Smooth muscle cell (in vitro differentiated cells): ENCODE measurements around the gene ZNF521. TPM values are rescaled to one million over a fixed set of nuclear protein-coding genes. Genes with fewer than 3 reads are reported as not detected.

Experiments
- DNase-seq: peaks from one replicate; lab custom pipeline; 2025; ENCODE audit not compliant: unreplicated experiment; lab: John Stamatoyannopoulos, UW
- H2AFZ ChIP-seq: fragments of 200-600 bp; sonication (generic); 2 replicates; pipeline ENCODE4 v1.6.0; 2016; ENCODE audit warnings: antibody characterized with exemption, low read depth, mild to moderate bottlenecking
- H3F3A ChIP-seq: fragments of 200-600 bp; sonication (generic); 2 replicates; pipeline ENCODE4 v1.6.0; 2017; ENCODE audit warnings: antibody characterized with exemption, low read depth
- H3K27ac ChIP-seq: fragments of 200-600 bp; sonication (generic); 2 replicates; pipeline ENCODE4 v1.5.1; 2016; ENCODE audit warnings: low read depth, mild to moderate bottlenecking
- H3K27me3 ChIP-seq: fragments of 200-600 bp; sonication (generic); 2 replicates; pipeline ENCODE4 v1.6.1; 2016; ENCODE audit warnings: low read depth, mild to moderate bottlenecking
- H3K36me3 ChIP-seq: fragments of 200-600 bp; sonication (generic); 2 replicates; pipeline ENCODE4 v1.5.1; 2016; ENCODE audit warnings: low read depth
- H3K4me1 ChIP-seq: fragments of 200-600 bp; sonication (generic); 2 replicates; pipeline ENCODE4 v1.5.1; 2016; ENCODE audit warnings: low read depth
- H3K4me2 ChIP-seq: fragments of 200-600 bp; sonication (generic); 2 replicates; pipeline ENCODE4 v1.6.0; 2016; ENCODE audit warnings: mild to moderate bottlenecking
- H3K4me3 ChIP-seq: fragments of 200-600 bp; sonication (generic); 2 replicates; pipeline ENCODE4 v1.5.1; 2016; ENCODE audit warnings: mild to moderate bottlenecking
- H3K79me2 ChIP-seq: fragments of 200-600 bp; sonication (generic); 2 replicates; pipeline ENCODE4 v1.6.0; 2016; ENCODE audit warnings: low read depth, mild to moderate bottlenecking
- H3K9ac ChIP-seq: fragments of 200-600 bp; sonication (generic); 2 replicates; pipeline ENCODE4 v1.6.0; 2016; ENCODE audit warnings: low read depth
- H3K9me3 ChIP-seq: fragments of 200-600 bp; sonication (generic); replicated peaks from 2 replicates; pipeline ENCODE4 v1.5.1; 2016; ENCODE audit warnings: low read depth
- H4K20me1 ChIP-seq: fragments of 200-600 bp; sonication (generic); 2 replicates; pipeline ENCODE4 v1.6.0; 2016; ENCODE audit warnings: low read depth
- CTCF ChIP-seq: fragments of 200-600 bp; sonication (generic); IDR thresholded peaks from 2 replicates; pipeline ENCODE4 v1.5.1; 2017; ENCODE audit warnings: borderline replicate concordance, mild to moderate bottlenecking, antibody characterized with exemption; ENCODE audit not compliant: insufficient read depth, poor library complexity, severe bottlenecking
- WGBS: methylation state at CpG from one replicate; pipeline ENCODE4 v1.1.7; 2016; ENCODE audit warnings: low lambda C conversion rate; 5-methylcytosine and 5-hydroxymethylcytosine counted together
- polyA plus RNA-seq: library from polyadenylated mRNA; unstranded; fragments of >200 nt; fragmentation: Nextera tagmentation; extraction: Ambion mirVana; gene quantifications from 2 replicates; pipeline ENCODE4 v1.2.1, GENCODE V29; 2016
- total RNA-seq: library from RNA; depleted of rRNA; stranded (reverse); fragments of >200 nt; gene quantifications from 2 replicates; pipeline ENCODE4 v1.2.3, GENCODE V29; 2014

ZNF521 gene
- total and polyA plus RNA-seq, 2 experiments from 2014 or later = 19.9 to 36.4 TPM

GRCh38 chr18:25314838-25315190 lies 37.2 kb downstream of the ZNF521 start:
- H3K27me3 ChIP-seq = no peaks in the 10 kb centered on the region
- no peaks in the 10 kb centered on the region for H3K36me3 ChIP-seq
- no peak for TF ChIP-seq CTCF
- H3K9me3 ChIP-seq = no peaks in the 10 kb centered on the region
- no peak overlapping the region for H3K27ac ChIP-seq
- DNase-seq = no peak
- peaks cover 30% of the 10 kb centered on the region for H3K79me2 ChIP-seq
- H3K9ac ChIP-seq = no peak overlapping the region
- no peak overlapping the region for H2AFZ ChIP-seq
- H3K4me3 ChIP-seq = no peak overlapping the region
- no peaks in the 10 kb centered on the region for H3F3A ChIP-seq
- no peaks in the 10 kb centered on the region for H3K4me1 ChIP-seq
- peaks cover 38% of the 10 kb centered on the region for H4K20me1 ChIP-seq
- H3K4me2 ChIP-seq = no peak overlapping the region

- no peak overlapping the region for H3K4me3 ChIP-seq
- TF ChIP-seq CTCF = no peak
- no peaks in the 10 kb centered on the region for H3K27me3 ChIP-seq
- H3K36me3 ChIP-seq = no peaks in the 10 kb centered on the region
- H3K79me2 ChIP-seq = peaks cover 32% of the 10 kb centered on the region
- no peaks in the 10 kb centered on the region for H3F3A ChIP-seq
- H2AFZ ChIP-seq = no peak overlapping the region
- 88% methylated on average over 3 of the region's 3 CpGs for WGBS
- no peak overlapping the region for H3K27ac ChIP-seq
- no peaks in the 10 kb centered on the region for H3K9me3 ChIP-seq
- no peak overlapping the region for H3K9ac ChIP-seq
- DNase-seq = no peak
- H3K4me2 ChIP-seq = no peak overlapping the region
- H3K4me1 ChIP-seq = no peaks in the 10 kb centered on the region
- H4K20me1 ChIP-seq = peaks cover 40% of the 10 kb centered on the region
These were observed 37.7 kb downstream of the ZNF521 start for GRCh38 chr18:25314151-25314837.

- H2AFZ ChIP-seq = no peak overlapping the region
- no peak for DNase-seq
- H3K79me2 ChIP-seq = peaks cover 29% of the 10 kb centered on the region
- H3K4me1 ChIP-seq = no peaks in the 10 kb centered on the region
- no peaks in the 10 kb centered on the region for H3K27me3 ChIP-seq
- no peak for TF ChIP-seq CTCF
- no peak overlapping the region for H3K4me3 ChIP-seq
- H3F3A ChIP-seq = no peaks in the 10 kb centered on the region
- H3K4me2 ChIP-seq = no peak overlapping the region
- no peak overlapping the region for H3K27ac ChIP-seq
- 55% methylated on average over 1 of the region's 1 CpG for WGBS
- H3K9ac ChIP-seq = no peak overlapping the region
- peaks cover 45% of the 10 kb centered on the region for H4K20me1 ChIP-seq
- H3K36me3 ChIP-seq = no peaks in the 10 kb centered on the region
- no peaks in the 10 kb centered on the region for H3K9me3 ChIP-seq
These were observed 38.7 kb downstream of the ZNF521 start for GRCh38 chr18:25313268-25313667.

GRCh38 chr18:25310045-25310444 lies 41.9 kb downstream of the ZNF521 start:
- Histone ChIP-seq H3K9ac (no peak overlapping the region), H3K27ac (no peak overlapping the region), H3K27me3 (no peaks in the 10 kb centered on the region), H3K36me3 (no peaks in the 10 kb centered on the region), H3K4me2 (no peak overlapping the region), H2AFZ (no peak overlapping the region), H3F3A (no peaks in the 10 kb centered on the region), H4K20me1 (peaks cover 34% of the 10 kb centered on the region), H3K4me1 (no peaks in the 10 kb centered on the region), H3K9me3 (no peaks in the 10 kb centered on the region), H3K4me3 (no peak overlapping the region), H3K79me2 (peaks cover 26% of the 10 kb centered on the region)
- DNase-seq = no peak
- peak; percentile 41 for TF ChIP-seq CTCF
